GM23338 (cell line): ENCODE results near the gene UCN2. TPM values are rescaled to one million over a fixed set of nuclear protein-coding genes. Genes with fewer than 3 reads are reported as not detected.
A peak's percentile ranks its signal among the peaks of the same experiment; 100 is the strongest.

ENCODE experiments used
- ATAC-seq: fragments of 200-7000 bp; cut with Tn5 transposase; 3 replicates; pipeline ENCODE4 v1.9.1; 2020
- DNase-seq: peaks from one replicate; pipeline ENCODE4 v3.0.0-alpha.2; 2015; ENCODE audit warnings: low spot score
- H2AFZ ChIP-seq: fragments of 200-600 bp; sonication (generic); 2 replicates; pipeline ENCODE4 v1.8.0; 2016; ENCODE audit warnings: antibody characterized with exemption, mild to moderate bottlenecking, moderate library complexity
- H3F3A ChIP-seq: fragments of 200-600 bp; sonication (generic); replicated peaks from 2 replicates; pipeline ENCODE4 v1.8.0; 2017; ENCODE audit warnings: antibody characterized with exemption, mixed run types, low read depth
- H3K27ac ChIP-seq: fragments of 200-600 bp; sonication (generic); 2 replicates; pipeline ENCODE4 v1.6.1; 2016; ENCODE audit warnings: low read depth
- H3K27me3 ChIP-seq: fragments of 200-600 bp; sonication (generic); 2 replicates; pipeline ENCODE4 v1.8.0; 2016; ENCODE audit warnings: mild to moderate bottlenecking, mixed run types, moderate library complexity; ENCODE audit not compliant: insufficient read depth
- H3K36me3 ChIP-seq: fragments of 200-600 bp; sonication (generic); 2 replicates; pipeline ENCODE4 v1.8.0; 2016; ENCODE audit warnings: mild to moderate bottlenecking; ENCODE audit not compliant: insufficient read depth
- H3K4me1 ChIP-seq: fragments of 200-600 bp; sonication (generic); 2 replicates; pipeline ENCODE4 v1.8.0; 2016; ENCODE audit warnings: mild to moderate bottlenecking, moderate library complexity; ENCODE audit not compliant: insufficient read depth
- H3K4me2 ChIP-seq: fragments of 200-600 bp; sonication (generic); 2 replicates; pipeline ENCODE4 v1.7.1; 2017; ENCODE audit warnings: mixed run types
- H3K4me3 ChIP-seq: fragments of 200-600 bp; sonication (generic); 2 replicates; pipeline ENCODE4 v1.6.1; 2016; ENCODE audit warnings: mixed run types
- H3K79me2 ChIP-seq: fragments of 200-600 bp; sonication (generic); replicated peaks from 2 replicates; pipeline ENCODE4 v1.8.0; 2017; ENCODE audit warnings: mild to moderate bottlenecking; ENCODE audit not compliant: insufficient read depth
- H3K9me2 ChIP-seq: fragments of 200-600 bp; sonication (generic); 2 replicates; pipeline ENCODE4 v1.8.0; 2017; ENCODE audit not compliant: insufficient read depth
- H4K20me1 ChIP-seq: fragments of 200-600 bp; sonication (generic); replicated peaks from 2 replicates; pipeline ENCODE4 v1.8.0; 2017; ENCODE audit warnings: mild to moderate bottlenecking; ENCODE audit not compliant: insufficient read depth
- H3K27ac Mint-ChIP-seq: 2 replicates; pipeline ENCODE4 v1.8.0; 2020; ENCODE audit warnings: inconsistent platforms, mild to moderate bottlenecking, moderate library complexity, mixed read lengths
- H3K27me3 Mint-ChIP-seq: 3 replicates; pipeline ENCODE4 v1.8.0; 2022; ENCODE audit warnings: low read depth, mild to moderate bottlenecking, moderate library complexity, mixed read lengths, inconsistent platforms; ENCODE audit not compliant: insufficient read depth, poor library complexity
- H3K36me3 Mint-ChIP-seq: 3 replicates; pipeline ENCODE4 v1.8.0; 2021; ENCODE audit warnings: low read depth, mild to moderate bottlenecking, inconsistent platforms, moderate library complexity, mixed read lengths
- H3K4me1 Mint-ChIP-seq: 3 replicates; pipeline ENCODE4 v1.8.0; 2020; ENCODE audit warnings: mild to moderate bottlenecking, inconsistent platforms, mixed read lengths
- H3K4me3 Mint-ChIP-seq: 3 replicates; pipeline ENCODE4 v1.8.0; 2021; ENCODE audit warnings: moderate library complexity, mild to moderate bottlenecking, inconsistent platforms, mixed read lengths
- H3K9me3 Mint-ChIP-seq: 3 replicates; pipeline ENCODE4 v1.8.0; 2020; ENCODE audit warnings: moderate library complexity, mild to moderate bottlenecking, inconsistent platforms, mixed read lengths
- CTCF ChIP-seq, 2 experiments: fragments of 200-600 bp in 1 of 2; sonication (generic) in 1 of 2; conservative IDR thresholded peaks; 2 replicates each; pipeline versions ENCODE4 v1.5.1 to v1.6.1; 2016 to 2017; ENCODE audit warnings: antibody characterized with exemption in 2 of 2, low read depth in 2 of 2, mild to moderate bottlenecking in 2 of 2, moderate library complexity in 1 of 2
- STAT1 ChIP-seq: IDR thresholded peaks from one replicate; pipeline ENCODE4 v1.6.1; 2016; ENCODE audit warnings: antibody characterized with exemption; ENCODE audit not compliant: unreplicated experiment
- ZNF462 ChIP-seq: fragments of 250-450 bp; sonication (Bioruptor Pico); IDR thresholded peaks from 2 replicates; pipeline ENCODE4 v1.5.0; 2020; ENCODE audit warnings: mild to moderate bottlenecking, moderate library complexity
- polyA plus RNA-seq: library from polyadenylated mRNA; unstranded; fragments of >200 nt; fragmentation: Nextera tagmentation; extraction: Ambion mirVana; gene quantifications from 2 replicates; pipeline ENCODE4 v1.2.1, GENCODE V29; 2016
- total RNA-seq: library from RNA; depleted of rRNA; stranded (reverse); fragments of >200 nt; shearing (Covaris generic); gene quantifications from 2 replicates; pipeline ENCODE4 v1.2.3, GENCODE V29; 2014

The UCN2 gene
- total and polyA plus RNA-seq, 2 experiments from 2014 or later, result 0.17 TPM; not detected in 1

- no peak for TF ChIP-seq ZNF462 (CRISPR knock-in tag)
Observed at GRCh38 chr3:48562367-48563095, 1.1 kb downstream of the UCN2 start (continued).

- peak; percentile 35 for ATAC-seq
- Histone ChIP-seq H3K9me2 (no peaks in the 10 kb centered on the region), H3K79me2 (peaks cover under 1% of the 10 kb centered on the region; the same call in 1 of the 2 replicates), H3K4me3 (peak overlapping the region; percentile 38; the same call in 1 of the 2 replicates), H3K4me1 (peaks cover 19% of the 10 kb centered on the region; the same call in 1 of the 2 replicates), H3F3A (peaks cover 6% of the 10 kb centered on the region), H3K27ac (no peak overlapping the region), H2AFZ (peak overlapping the region; percentile 90; the same call in 1 of the 2 replicates), H3K27me3 (no peaks in the 10 kb centered on the region), H4K20me1 (no peaks in the 10 kb centered on the region), H3K4me2 (peak overlapping the region; percentile 68), H3K36me3 (no peaks in the 10 kb centered on the region)
- Mint-ChIP-seq H3K27ac (peak overlapping the region; percentile 75; the same call in 1 of the 2 replicates), H3K4me1 (peaks cover 39% of the 10 kb centered on the region), H3K4me3 (peak overlapping the region; percentile 61), H3K27me3 (peaks cover 23% of the 10 kb centered on the region), H3K36me3 (no peaks in the 10 kb centered on the region; the same call in 2 of the 3 replicates), H3K9me3 (no peaks in the 10 kb centered on the region; the same call in 1 of the 3 replicates)
- DNase-seq, result peak; percentile 92
- TF ChIP-seq ZNF462 (CRISPR knock-in tag) (no peak), STAT1 (no peak), CTCF (conservative IDR thresholded peaks at IDR 0.05; ENCODE audit: low read depth in 2 of 2) (peak; percentile 36 to 39; a peak in 3 of 4 replicates)
Observed at GRCh38 chr3:48561045-48561736, 2.4 kb downstream of the UCN2 start.
